Activated CD8-positive, alpha-beta memory T cell treated with anti-CD3 and anti-CD28 coated beads for 36 hours (primary cell): ENCODE data around the gene SASH1. TPM values are rescaled to one million over a fixed set of nuclear protein-coding genes. Genes with fewer than 3 reads are reported as not detected.

Experiments used
- CTCF ChIA-PET: fragments of 350-600 bp; sonication (Branson Sonifier 250); formaldehyde crosslinking; loops from one replicate; lab custom pipeline; 2021; ENCODE audit warnings: antibody characterized with exemption; lab: Charles Lee
- POLR2A ChIA-PET: fragments of 350-600 bp; sonication (Branson Sonifier 250); formaldehyde crosslinking; loops from one replicate; lab custom pipeline; 2021; ENCODE audit warnings: antibody characterized with exemption; lab: Charles Lee
- total RNA-seq, 2 experiments: library from RNA; stranded (reverse); gene quantifications; one replicate each; pipeline ENCODE4 v1.2.3, GENCODE V29; 2021

SASH1 gene
- total RNA-seq, 2 experiments from 2014 or later = 1.0 to 1.2 TPM

- CTCF ChIA-PET = no interaction called here
- POLR2A ChIA-PET = no interaction called here
Measured at GRCh38 chr6:148395583-148396101, 53.0 kb downstream of the SASH1 start.

GRCh38 chr6:148396411-148396810, 53.8 kb downstream of the SASH1 start:
- CTCF ChIA-PET = no interaction called here

GRCh38 chr6:148396926-148397325, 54.3 kb downstream of the SASH1 start:
- CTCF ChIA-PET = no interaction called here
- POLR2A ChIA-PET = no interaction called here

More at GRCh38 chr6:148396411-148396810, 53.8 kb downstream of the SASH1 start:
- POLR2A ChIA-PET = no interaction called here

- CTCF ChIA-PET = no interaction called here
- POLR2A ChIA-PET = no interaction called here
Measured at GRCh38 chr6:148398244-148398643, 55.6 kb downstream of the SASH1 start.

- ChIA-PET POLR2A (no interaction called here), CTCF (no interaction called here)
Measured at GRCh38 chr6:148398678-148399077, 56.0 kb downstream of the SASH1 start.

- POLR2A ChIA-PET = no interaction called here
- CTCF ChIA-PET = no interaction called here
Measured at GRCh38 chr6:148401571-148401970, 58.9 kb downstream of the SASH1 start.

GRCh38 chr6:148404456-148405054, 61.9 kb downstream of the SASH1 start:
- CTCF ChIA-PET = no interaction called here
- POLR2A ChIA-PET = no interaction called here

GRCh38 chr6:148405894-148406293, 63.3 kb downstream of the SASH1 start:
- ChIA-PET CTCF (no interaction called here), POLR2A (no interaction called here)

- ChIA-PET CTCF (no interaction called here), POLR2A (no interaction called here)
Measured at GRCh38 chr6:148406579-148407371, 64.1 kb downstream of the SASH1 start.

GRCh38 chr6:148407372-148407771, 64.7 kb downstream of the SASH1 start:
- ChIA-PET POLR2A (no interaction called here), CTCF (no interaction called here)

GRCh38 chr6:148413321-148414091, 70.9 kb downstream of the SASH1 start:
- ChIA-PET POLR2A (interaction anchor here (0.6 kb wide), 1 partner anchor 15 kb away, joined by 8 read pairs; no protein-coding TSS in a partner anchor), CTCF (no interaction called here)

GRCh38 chr6:148414092-148414489, 71.5 kb downstream of the SASH1 start:
- POLR2A ChIA-PET = no interaction called here
- CTCF ChIA-PET = no interaction called here

GRCh38 chr6:148414836-148415235, 72.2 kb downstream of the SASH1 start:
- ChIA-PET POLR2A (no interaction called here), CTCF (no interaction called here)

- CTCF ChIA-PET = no interaction called here
Measured at GRCh38 chr6:148415511-148416260, 73.0 kb downstream of the SASH1 start.

GRCh38 chr6:148416330-148416965, 73.8 kb downstream of the SASH1 start:
- CTCF ChIA-PET = no interaction called here
- POLR2A ChIA-PET = no interaction called here

More at GRCh38 chr6:148415511-148416260, 73.0 kb downstream of the SASH1 start:
- POLR2A ChIA-PET = no interaction called here

- ChIA-PET POLR2A (no interaction called here), CTCF (no interaction called here)
Measured at GRCh38 chr6:148417045-148417444, 74.4 kb downstream of the SASH1 start.

- ChIA-PET CTCF (no interaction called here), POLR2A (no interaction called here)
Measured at GRCh38 chr6:148419430-148419829, 76.8 kb downstream of the SASH1 start.

- POLR2A ChIA-PET = no interaction called here
- CTCF ChIA-PET = no interaction called here
Measured at GRCh38 chr6:148422085-148422484, 79.4 kb downstream of the SASH1 start.

- CTCF ChIA-PET = no interaction called here
- POLR2A ChIA-PET = no interaction called here
Measured at GRCh38 chr6:148423133-148423532, 80.5 kb downstream of the SASH1 start.
